ENCODE results near the gene PTPRD.

The PTPRD gene

GRCh38 chr9:8382266-8382665, 2230.5 kb downstream of the PTPRD start:
- POLR2A ChIA-PET = no interaction called here
- CTCF ChIA-PET = interaction anchor here (0.6 kb wide), 2 partner anchors 20 to 395 kb away, joined by 3 to 4 read pairs; no protein-coding TSS in a partner anchor
- H3K27ac ChIP-seq (ENCODE audit: extremely low read depth, low read depth, low read length) = no peak overlapping the region
- no peaks in the 10 kb centered on the region for H3K9me3 ChIP-seq (ENCODE audit: control insufficient read depth, insufficient read depth, low read depth, low read length)
- 0 out of 2 replicates have a peak, but pooled peaks cover 3% of the 10 kb centered on the region for H3K4me1 ChIP-seq (ENCODE audit: control insufficient read depth, insufficient read depth, low read length)
- no peaks in the 10 kb centered on the region for H3K36me3 ChIP-seq (ENCODE audit: control insufficient read depth in 2 of 2, insufficient read depth in 1 of 2, low read length in 2 of 2)
- no peak overlapping the region for H3K4me3 ChIP-seq (ENCODE audit: low read depth, low read length)
- TF ChIP-seq ZBTB7A (tag by site-specific recombination; IDR thresholded peaks at IDR 0.05; ENCODE audit: low read depth) (no peak), KLF10 (tag by site-specific recombination; IDR thresholded peaks at IDR 0.05) (no peak), GFI1B (tag by site-specific recombination; IDR thresholded peaks at IDR 0.05) (no peak), KLF16 (tag by site-specific recombination; IDR thresholded peaks at IDR 0.05) (no peak), ZNF791 (tag by site-specific recombination; IDR thresholded peaks at IDR 0.05) (no peak), PRDM4 (tag by site-specific recombination; IDR thresholded peaks at IDR 0.05) (no peak), ZNF473 (tag by site-specific recombination; IDR thresholded peaks at IDR 0.05) (no peak), ZNF341 (tag by site-specific recombination; IDR thresholded peaks at IDR 0.05; ENCODE audit: low read depth) (no peak)

- Histone ChIP-seq H3K4me1 (ENCODE audit: control insufficient read depth, insufficient read depth, low read length) (0 out of 2 replicates have a peak, but pooled peaks cover 3% of the 10 kb centered on the region), H3K4me3 (ENCODE audit: low read depth, low read length) (no peak overlapping the region), H3K9me3 (ENCODE audit: control insufficient read depth, insufficient read depth, low read depth, low read length) (no peaks in the 10 kb centered on the region), H3K36me3 (ENCODE audit: control insufficient read depth in 2 of 2, insufficient read depth in 1 of 2, low read length in 2 of 2) (no peaks in the 10 kb centered on the region), H3K27ac (ENCODE audit: extremely low read depth, low read depth, low read length) (no peak overlapping the region)
- ChIA-PET POLR2A (no interaction called here), CTCF (no interaction called here)
- 0 out of 2 replicates have a peak, but pooled peaks have one; percentile 9 for TF ChIP-seq SP7 (tag by site-specific recombination; IDR thresholded peaks at IDR 0.05)
- no peak for TF ChIP-seq RBAK (tag by site-specific recombination; IDR thresholded peaks at IDR 0.05)
Measured at GRCh38 chr9:8381601-8382000, 2231.2 kb downstream of the PTPRD start.

GRCh38 chr9:8374471-8374870, 2238.3 kb downstream of the PTPRD start:
- CTCF ChIA-PET = no interaction called here
- Histone ChIP-seq H3K4me1 (ENCODE audit: control insufficient read depth, insufficient read depth, low read length) (no peaks in the 10 kb centered on the region), H3K27ac (ENCODE audit: extremely low read depth, low read depth, low read length) (no peak overlapping the region), H3K36me3 (ENCODE audit: control insufficient read depth in 2 of 2, insufficient read depth in 1 of 2, low read length in 2 of 2) (no peaks in the 10 kb centered on the region), H3K9me3 (ENCODE audit: control insufficient read depth, insufficient read depth, low read depth, low read length) (no peaks in the 10 kb centered on the region), H3K4me3 (ENCODE audit: low read depth, low read length) (no peak overlapping the region)
- TF ChIP-seq ZNF843 (tag by site-specific recombination; IDR thresholded peaks at IDR 0.05) (no peak), ZNF768 (tag by site-specific recombination; IDR thresholded peaks at IDR 0.05) (no peak), ZNF248 (tag by site-specific recombination; IDR thresholded peaks at IDR 0.05) (no peak), ZNF514 (tag by site-specific recombination; IDR thresholded peaks at IDR 0.05) (no peak), ZBTB44 (tag by site-specific recombination; IDR thresholded peaks at IDR 0.05) (no peak), ZFP37 (tag by site-specific recombination; IDR thresholded peaks at IDR 0.05) (no peak), SALL2 (tag by site-specific recombination; IDR thresholded peaks at IDR 0.05; ENCODE audit: borderline replicate concordance) (no peak), KLF9 (tag by site-specific recombination; IDR thresholded peaks at IDR 0.05; ENCODE audit: low read depth) (no peak), ZNF280C (tag by site-specific recombination; IDR thresholded peaks at IDR 0.05) (no peak)
- POLR2A ChIA-PET = no interaction called here
